ENCODE data around the gene SSTR5.

SSTR5 gene

GRCh38 chr16:1126044-1126443 lies 53.5 kb downstream of the SSTR5 start:
- no peak for DNase-seq

- no peak for DNase-seq
These were observed 54.0 kb downstream of the SSTR5 start for GRCh38 chr16:1126586-1126985.

GRCh38 chr16:1127101-1127500 lies 54.6 kb downstream of the SSTR5 start:
- DNase-seq: no peak

- DNase-seq: no peak
These were observed 55.6 kb downstream of the SSTR5 start for GRCh38 chr16:1127971-1128715.

GRCh38 chr16:1129106-1129960 lies 56.8 kb downstream of the SSTR5 start:
- DNase-seq: no peak

GRCh38 chr16:1130382-1130781 lies 57.8 kb downstream of the SSTR5 start:
- DNase-seq: no peak

All from C1 segment of cervical spinal cord (tissue), 14 donors.